ENCODE data around the gene NANS. TPM values are rescaled to one million over a fixed set of nuclear protein-coding genes. Genes with fewer than 3 reads are reported as not detected.

Gene NANS
- polyA plus RNA-seq, 1 experiment = 111 TPM

DNA sequence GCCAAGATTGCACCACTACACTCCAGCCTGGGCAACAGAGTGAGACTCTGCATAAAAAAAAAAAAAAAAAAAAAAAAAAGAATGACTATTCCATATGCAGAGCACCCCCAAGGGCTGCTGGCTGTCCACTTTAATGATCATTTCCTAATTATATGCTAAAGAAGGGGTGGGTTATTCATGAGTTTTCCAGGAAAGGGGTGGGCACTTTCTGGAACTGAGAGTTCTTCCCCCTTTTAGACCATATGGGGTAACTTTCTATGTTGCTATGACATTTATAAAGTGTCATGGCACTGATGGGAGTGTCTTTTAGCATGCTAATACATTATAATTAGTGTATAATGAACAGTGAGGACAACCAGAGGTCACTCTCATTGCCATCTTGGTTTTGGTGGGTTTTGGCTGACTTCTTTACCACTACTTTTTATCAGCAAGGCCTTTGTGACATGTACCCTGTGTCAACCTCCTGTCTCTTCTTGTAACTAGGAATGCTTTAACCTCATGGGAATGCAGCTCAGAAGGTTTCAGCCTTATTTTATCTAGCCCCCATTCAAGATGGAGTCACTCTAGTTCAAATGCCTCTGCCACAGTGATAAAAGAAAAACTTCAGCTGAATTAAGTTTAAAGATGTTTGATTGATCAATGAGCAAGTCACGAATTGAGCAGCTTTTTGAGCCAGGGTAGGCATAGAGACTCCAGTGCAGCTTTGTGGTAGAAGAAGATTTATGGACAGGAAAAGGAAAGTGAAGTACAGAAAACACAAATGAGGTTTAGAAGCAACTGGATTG lies 7.1 kb upstream of the NANS start:
- CTCF ChIA-PET = interaction anchor here (1.5 kb wide), 1 partner anchor 12 kb away, joined by 3 read pairs; no protein-coding TSS in a partner anchor
- no peak for DNase-seq (ENCODE audit: low read depth, low spot score)
- Histone ChIP-seq H3K27ac (ENCODE audit: low read depth, low read length) (no peak overlapping the region), H3K9me3 (ENCODE audit: control insufficient read depth, insufficient read depth, low read length) (peaks cover 2% of the 10 kb centered on the region; the same call in 1 of the 2 replicates), H3K4me3 (ENCODE audit: low read depth, low read length) (no peak overlapping the region), H3K27me3 (ENCODE audit: control insufficient read depth, insufficient read depth, low read length) (no peaks in the 10 kb centered on the region)
- POLR2A ChIA-PET = no interaction called here
- TF ChIP-seq, protein P1, sequence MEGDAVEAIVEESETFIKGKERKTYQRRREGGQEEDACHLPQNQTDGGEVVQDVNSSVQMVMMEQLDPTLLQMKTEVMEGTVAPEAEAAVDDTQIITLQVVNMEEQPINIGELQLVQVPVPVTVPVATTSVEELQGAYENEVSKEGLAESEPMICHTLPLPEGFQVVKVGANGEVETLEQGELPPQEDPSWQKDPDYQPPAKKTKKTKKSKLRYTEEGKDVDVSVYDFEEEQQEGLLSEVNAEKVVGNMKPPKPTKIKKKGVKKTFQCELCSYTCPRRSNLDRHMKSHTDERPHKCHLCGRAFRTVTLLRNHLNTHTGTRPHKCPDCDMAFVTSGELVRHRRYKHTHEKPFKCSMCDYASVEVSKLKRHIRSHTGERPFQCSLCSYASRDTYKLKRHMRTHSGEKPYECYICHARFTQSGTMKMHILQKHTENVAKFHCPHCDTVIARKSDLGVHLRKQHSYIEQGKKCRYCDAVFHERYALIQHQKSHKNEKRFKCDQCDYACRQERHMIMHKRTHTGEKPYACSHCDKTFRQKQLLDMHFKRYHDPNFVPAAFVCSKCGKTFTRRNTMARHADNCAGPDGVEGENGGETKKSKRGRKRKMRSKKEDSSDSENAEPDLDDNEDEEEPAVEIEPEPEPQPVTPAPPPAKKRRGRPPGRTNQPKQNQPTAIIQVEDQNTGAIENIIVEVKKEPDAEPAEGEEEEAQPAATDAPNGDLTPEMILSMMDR (IDR thresholded peaks at IDR 0.05; ENCODE audit: low read depth, low read length) = no peak

DNA sequence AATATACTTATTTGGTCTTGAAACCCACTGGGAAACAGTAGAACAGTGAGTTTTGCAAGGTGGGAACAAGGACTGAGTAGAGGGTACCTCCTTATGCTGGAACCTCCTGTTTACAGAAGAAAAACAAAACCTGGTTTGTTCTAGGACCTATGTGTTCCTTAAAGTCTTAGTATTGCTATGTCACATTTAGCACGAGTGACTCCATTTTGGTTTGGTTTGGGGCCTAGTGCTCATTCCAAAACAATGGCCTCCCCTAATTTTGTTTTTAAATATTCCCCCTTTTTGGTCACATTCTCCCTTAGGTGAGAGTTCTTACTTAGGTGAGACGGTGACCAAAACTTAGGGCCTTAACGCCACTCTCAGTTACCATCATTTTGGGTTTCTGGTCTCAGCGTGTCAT lies 6.2 kb upstream of the NANS start:
- Histone ChIP-seq H3K27ac (ENCODE audit: low read depth, low read length) (no peak overlapping the region), H3K27me3 (ENCODE audit: control insufficient read depth, insufficient read depth, low read length) (no peaks in the 10 kb centered on the region), H3K9me3 (ENCODE audit: control insufficient read depth, insufficient read depth, low read length) (peaks cover 5% of the 10 kb centered on the region; the same call in 1 of the 2 replicates), H3K4me3 (ENCODE audit: low read depth, low read length) (no peak overlapping the region)
- POLR2A ChIA-PET = interaction anchor here (0.6 kb wide), 1 partner anchor 207 kb away, joined by 5 read pairs; no protein-coding TSS in a partner anchor
- CTCF ChIA-PET = interaction anchor here (1.5 kb wide), 1 partner anchor 13 kb away, joined by 3 read pairs; no protein-coding TSS in a partner anchor
- TF ChIP-seq, protein P1 (IDR thresholded peaks at IDR 0.05; ENCODE audit: low read depth, low read length) = no peak
- DNase-seq (ENCODE audit: low read depth, low spot score) = no peak

GRCh38 chr9:98054376-98054951 lies 2.1 kb upstream of the NANS start:
- Histone ChIP-seq H3K27me3 (ENCODE audit: control insufficient read depth, insufficient read depth, low read length) (no peaks in the 10 kb centered on the region), H3K9me3 (ENCODE audit: control insufficient read depth, insufficient read depth, low read length) (peaks cover 5% of the 10 kb centered on the region; the same call in 1 of the 2 replicates), H3K27ac (ENCODE audit: low read depth, low read length) (no peak overlapping the region), H3K4me3 (ENCODE audit: low read depth, low read length) (no peak overlapping the region)
- TF ChIP-seq, protein P1 (IDR thresholded peaks at IDR 0.05; ENCODE audit: low read depth, low read length) = no peak
- POLR2A ChIA-PET = no interaction called here
- CTCF ChIA-PET = interaction anchor here (0.6 to 1.6 kb wide), 2 partner anchors 72 to 131 kb away, joined by 3 to 4 read pairs; no protein-coding TSS in a partner anchor
- DNase-seq (ENCODE audit: low read depth, low spot score) = no peak

GRCh38 chr9:98057138-98057799 lies 737 bp downstream of the NANS start:
- CTCF ChIA-PET = interaction anchor here (0.8 to 3.3 kb wide), 4 partner anchors 14 to 134 kb away, joined by 3 to 22 read pairs (median 13); partner anchors contain the start of gene TRMO
- TF ChIP-seq, protein P1 (IDR thresholded peaks at IDR 0.05; ENCODE audit: low read depth, low read length) = no peak
- no peak for DNase-seq (ENCODE audit: low read depth, low spot score)
- peak overlapping the region; percentile 86 for H3K27ac ChIP-seq (ENCODE audit: low read depth, low read length)
- POLR2A ChIA-PET = interaction anchor here (0.7 to 1.5 kb wide), 10 partner anchors 8 to 481 kb away, joined by 3 to 9 read pairs (median 4); partner anchors contain the start of gene ANP32B
- peaks cover 5% of the 10 kb centered on the region; the same call in 1 of the 2 replicates for H3K9me3 ChIP-seq (ENCODE audit: control insufficient read depth, insufficient read depth, low read length)
- no peaks in the 10 kb centered on the region for H3K27me3 ChIP-seq (ENCODE audit: control insufficient read depth, insufficient read depth, low read length)
- peak overlapping the region; percentile 90 for H3K4me3 ChIP-seq (ENCODE audit: low read depth, low read length)
